ENCODE measurements around the gene OR51G2.
"Not testable (repeated sequence)": the region's sequence is repeated elsewhere in the genome, so short reads cannot be mapped to it uniquely, and the experiment has no call there.

OR51G2 gene
- long read RNA-seq, donor 1 = 0 reads
- long read RNA-seq, donor 2, partial matches to known transcripts = 0 of 1 reads
- long read RNA-seq, donor 2, other reads (novel, unspliced or antisense) = 0 of 1 reads
- long read RNA-seq, donor 3 = 0 reads
- long read RNA-seq, donor 4 = 0 reads
- long read RNA-seq, donor 5 = 0 reads
- long read RNA-seq, donor 6 = 0 reads
- long read RNA-seq, donor 7 = 0 reads
- long read RNA-seq, donor 8 = 0 reads

GRCh38 chr11:4919250-4919649 lies at the start of gene OR51G2:
TSS of gene OR51G2 (minus strand) at chr11:4919350. CDS start at chr11:4915663, 3,687 bp downstream.
- DNase-seq = no peak

GRCh38 chr11:4962816-4963215 lies 43.7 kb upstream of the OR51G2 start:
- no peak for DNase-seq

DNA sequence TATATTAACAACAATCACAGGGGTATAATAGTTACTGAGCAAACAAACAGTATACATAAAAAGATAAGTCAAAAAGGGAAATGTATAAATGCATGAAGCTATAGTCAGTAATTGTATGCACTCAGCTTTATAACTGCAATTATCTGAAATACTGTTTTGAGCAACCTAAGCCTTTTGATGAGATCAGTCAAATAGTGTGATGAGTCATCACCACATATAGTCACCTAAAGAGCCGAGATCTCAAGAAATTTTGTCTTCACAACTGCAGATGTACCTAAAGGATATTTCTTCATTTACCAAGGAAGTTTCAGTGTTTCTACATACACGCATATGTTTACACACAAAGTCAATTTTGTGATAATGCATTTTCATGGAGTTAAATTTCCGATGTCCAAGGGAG lies 41.7 kb upstream of the OR51G2 start:
- DNase-seq = no peak

DNA sequence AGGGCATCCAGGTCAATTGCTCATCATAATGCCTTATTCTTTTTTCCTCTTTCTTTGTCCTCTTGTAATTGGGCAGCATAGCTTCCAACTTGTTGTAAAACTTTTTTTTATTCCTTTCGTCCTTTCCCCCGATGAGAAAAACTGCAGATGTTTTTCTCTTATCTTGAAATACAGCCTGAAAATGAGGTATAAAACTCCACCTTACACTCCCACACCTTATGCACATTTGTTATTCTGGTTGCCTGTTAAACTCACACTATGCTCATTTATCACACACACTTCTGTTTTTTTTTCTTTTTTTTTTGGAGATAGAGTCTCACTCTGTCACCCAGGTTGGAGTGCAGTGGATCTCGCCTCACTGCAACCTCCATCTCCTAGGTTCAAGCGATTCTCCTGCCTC lies 38.2 kb upstream of the OR51G2 start:
- no peak for DNase-seq

GRCh38 chr11:4955613-4956012 lies 36.5 kb upstream of the OR51G2 start, which contains the start of gene OR51A2:
TSS of gene OR51A2 (minus strand) at chr11:4955713. CDS start at chr11:4955713, 0 bp downstream.
- not testable (repeated sequence) for DNase-seq

DNA sequence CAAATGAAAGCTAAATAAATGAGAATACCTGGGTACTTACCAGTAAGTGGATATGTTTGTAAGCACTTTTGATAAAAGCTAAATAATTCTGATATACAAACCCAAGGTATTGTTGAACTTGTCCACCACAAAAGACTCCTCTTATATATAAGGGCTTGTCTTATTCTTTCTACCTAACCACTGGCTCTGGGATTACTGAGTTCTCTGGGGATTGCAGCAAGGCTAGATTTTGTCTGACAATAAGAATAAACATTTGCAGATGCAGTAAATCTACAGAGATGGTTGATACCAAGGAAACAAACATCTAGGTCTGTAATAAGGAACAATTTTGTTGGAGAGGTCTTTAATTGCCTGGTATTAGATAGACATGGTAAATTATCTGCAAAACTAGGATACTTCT lies 28.4 kb upstream of the OR51G2 start, which contains the start of gene OR51A4:
Gene OR51A4, minus strand, starts transcription at position 101 of the 400 bp plus-strand sequence. CDS start 505 bp downstream, outside the sequence.
- DNase-seq = no peak

DNA sequence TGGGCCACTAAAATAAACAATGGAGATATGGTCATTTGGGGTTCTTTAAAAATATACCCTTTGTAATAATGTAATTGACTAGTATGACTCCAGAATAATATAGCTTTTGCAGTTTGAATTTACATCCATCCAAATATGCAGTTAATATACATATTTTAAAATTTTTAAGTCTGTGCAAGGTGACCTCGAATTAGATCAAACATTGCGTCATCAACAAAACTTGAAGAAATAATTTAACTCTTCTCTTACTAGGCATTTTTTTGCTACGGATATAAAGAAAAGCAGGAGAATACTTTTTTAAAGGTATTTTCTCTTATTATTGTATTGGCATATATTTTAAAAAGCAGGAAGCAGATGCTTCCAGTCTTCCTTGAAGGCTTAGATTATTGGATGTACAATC lies 17.6 kb upstream of the OR51G2 start:
- DNase-seq = no peak

- DNase-seq = no peak
Observed at GRCh38 chr11:4932751-4933150, 13.6 kb upstream of the OR51G2 start.

DNA sequence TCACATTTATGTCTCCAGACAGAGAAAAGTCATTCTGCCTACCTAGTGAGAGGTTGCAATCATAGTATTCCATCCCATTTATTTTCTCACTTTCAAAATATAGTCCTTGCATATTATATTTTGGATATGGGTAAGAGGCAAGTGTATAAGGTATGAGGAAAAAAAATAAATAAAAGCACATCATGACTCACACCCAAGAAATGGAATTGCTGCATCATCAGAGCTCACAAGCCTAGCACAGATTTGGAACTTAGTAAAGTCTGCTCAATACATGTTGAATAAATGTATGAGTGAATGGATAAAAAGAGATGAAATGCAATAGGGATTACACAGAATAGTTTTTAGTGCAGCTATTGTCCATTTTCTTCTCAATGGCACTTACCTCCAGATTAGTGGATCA lies 7.5 kb upstream of the OR51G2 start:
- DNase-seq = no peak

- no peak for DNase-seq
Observed at GRCh38 chr11:4924239-4924638, 5.1 kb upstream of the OR51G2 start, which contains the start of gene OR51G1. TSS of gene OR51G1 (minus strand) at chr11:4924339. CDS start at chr11:4924339, 0 bp downstream.

DNA sequence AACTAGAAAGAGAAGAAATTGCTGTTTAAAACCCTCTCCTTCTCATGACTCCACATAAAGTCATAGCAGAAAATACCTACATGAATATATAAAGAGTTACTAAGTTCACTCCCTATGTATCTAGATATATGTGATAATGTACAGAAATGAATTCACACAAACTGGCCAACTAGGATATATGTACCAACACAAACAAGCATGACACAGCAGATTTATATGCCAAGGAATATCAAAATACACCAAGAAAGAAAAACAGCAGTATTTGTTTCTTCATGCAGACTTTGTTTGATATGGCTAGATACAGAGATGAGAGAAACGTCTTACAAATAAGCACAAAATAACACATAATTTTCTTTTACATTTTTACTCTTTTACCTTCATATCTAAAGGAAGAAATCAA lies 3.2 kb upstream of the OR51G2 start:
- DNase-seq = no peak

GRCh38 chr11:4921796-4922195 lies 2.6 kb upstream of the OR51G2 start:
- no peak for DNase-seq

DNA sequence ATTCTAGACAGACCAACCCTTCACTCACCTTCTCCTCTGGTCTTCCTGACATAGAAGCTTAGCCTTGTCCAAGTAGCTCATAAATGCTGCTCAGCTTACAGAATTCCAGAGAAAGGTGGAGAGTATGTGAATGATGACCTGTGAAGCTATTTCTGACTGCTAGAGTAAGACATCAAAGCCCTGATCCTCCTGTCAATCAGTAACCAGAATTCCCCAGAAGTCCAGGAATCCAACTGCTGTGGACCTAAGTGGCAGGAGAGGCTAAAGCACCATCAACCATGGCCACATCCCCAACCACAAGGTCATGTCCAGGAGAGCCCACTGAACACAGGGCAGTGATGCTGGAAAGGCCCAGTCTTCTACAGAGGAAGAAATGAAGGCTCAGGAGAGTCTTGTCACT lies 2.6 kb downstream of the OR51G2 start:
- no peak for DNase-seq

GRCh38 chr11:4903484-4903883 lies 15.7 kb downstream of the OR51G2 start, which contains the start of gene OR51A7:
TSS of gene OR51A7 (plus strand) at chr11:4903783. CDS start at chr11:4907370, 3,587 bp downstream.
- no peak for DNase-seq

GRCh38 chr11:4891996-4892640 lies 27.0 kb downstream of the OR51G2 start:
- DNase-seq = no peak

GRCh38 chr11:4890279-4890678 lies 28.9 kb downstream of the OR51G2 start:
- no peak for DNase-seq

DNA sequence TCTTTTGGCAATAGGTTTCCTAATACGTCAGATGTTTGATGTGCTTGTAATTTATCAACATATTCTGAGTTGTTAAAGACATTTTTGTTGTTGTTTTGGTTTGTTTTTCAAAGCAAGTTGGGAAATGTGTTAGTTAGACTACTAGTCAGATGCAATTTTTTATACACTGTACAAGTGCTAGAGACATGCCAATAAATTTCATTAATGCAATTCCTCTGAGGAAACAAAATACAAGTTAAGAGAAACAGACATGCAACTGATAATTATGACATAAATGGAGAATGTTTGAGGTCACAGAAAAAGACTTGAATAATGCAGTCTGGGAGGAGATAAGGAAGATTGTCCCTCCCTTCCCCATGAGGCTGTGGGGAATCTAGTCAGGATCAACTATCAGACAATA lies 31.6 kb downstream of the OR51G2 start:
- DNase-seq = no peak

GRCh38 chr11:4886186-4886585 lies 33.0 kb downstream of the OR51G2 start:
- no peak for DNase-seq

- DNase-seq = no peak
Observed at GRCh38 chr11:4884361-4884760, 34.8 kb downstream of the OR51G2 start.

DNA sequence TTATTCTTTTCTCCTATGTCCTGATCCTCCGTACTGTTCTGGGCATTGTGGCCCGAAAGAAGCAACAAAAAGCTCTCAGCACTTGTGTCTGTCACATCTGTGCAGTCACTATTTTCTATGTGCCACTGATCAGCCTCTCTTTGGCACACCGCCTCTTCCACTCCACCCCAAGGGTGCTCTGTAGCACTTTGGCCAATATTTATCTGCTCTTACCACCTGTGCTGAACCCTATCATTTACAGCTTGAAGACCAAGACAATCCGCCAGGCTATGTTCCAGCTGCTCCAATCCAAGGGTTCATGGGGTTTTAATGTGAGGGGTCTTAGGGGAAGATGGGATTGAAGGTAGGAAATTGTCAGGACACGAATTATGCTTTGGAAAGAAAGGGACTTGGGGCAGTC lies 36.6 kb downstream of the OR51G2 start:
- DNase-seq = peak; percentile 3

DNA sequence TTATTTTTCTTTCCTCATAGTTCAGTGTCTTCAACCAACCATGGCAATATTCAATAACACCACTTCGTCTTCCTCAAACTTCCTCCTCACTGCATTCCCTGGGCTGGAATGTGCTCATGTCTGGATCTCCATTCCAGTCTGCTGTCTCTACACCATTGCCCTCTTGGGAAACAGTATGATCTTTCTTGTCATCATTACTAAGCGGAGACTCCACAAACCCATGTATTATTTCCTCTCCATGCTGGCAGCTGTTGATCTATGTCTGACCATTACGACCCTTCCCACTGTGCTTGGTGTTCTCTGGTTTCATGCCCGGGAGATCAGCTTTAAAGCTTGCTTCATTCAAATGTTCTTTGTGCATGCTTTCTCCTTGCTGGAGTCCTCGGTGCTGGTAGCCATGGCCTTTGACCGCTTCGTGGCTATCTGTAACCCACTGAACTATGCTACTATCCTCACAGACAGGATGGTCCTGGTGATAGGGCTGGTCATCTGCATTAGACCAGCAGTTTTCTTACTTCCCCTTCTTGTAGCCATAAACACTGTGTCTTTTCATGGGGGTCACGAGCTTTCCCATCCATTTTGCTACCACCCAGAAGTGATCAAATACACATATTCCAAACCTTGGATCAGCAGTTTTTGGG lies 37.2 kb downstream of the OR51G2 start, which contains the start of gene OR51T1:
Gene OR51T1, plus strand, starts transcription at position 41 of the 641 bp plus-strand sequence. Its CDS starts 0 bp downstream, at position 41.
- DNase-seq = peak; percentile 3

DNA sequence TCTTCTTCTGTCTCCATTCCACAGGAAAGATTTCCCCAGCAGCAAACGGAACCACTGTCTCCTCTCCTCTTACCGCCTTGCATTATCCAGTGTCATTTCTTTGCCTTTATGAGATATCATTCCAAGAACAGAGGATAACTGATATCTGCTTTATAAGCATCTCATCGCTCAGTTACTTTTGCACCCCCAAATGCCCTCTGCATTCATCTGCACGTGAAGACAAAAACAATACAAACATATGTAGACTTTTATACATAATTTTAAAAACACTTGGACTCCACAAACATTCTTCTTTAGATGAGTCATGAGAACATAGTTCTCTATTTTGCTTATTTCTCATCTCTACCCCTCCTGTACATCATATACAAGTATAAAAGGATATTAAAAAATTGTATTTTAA lies 38.0 kb downstream of the OR51G2 start:
- DNase-seq = no peak

DNA sequence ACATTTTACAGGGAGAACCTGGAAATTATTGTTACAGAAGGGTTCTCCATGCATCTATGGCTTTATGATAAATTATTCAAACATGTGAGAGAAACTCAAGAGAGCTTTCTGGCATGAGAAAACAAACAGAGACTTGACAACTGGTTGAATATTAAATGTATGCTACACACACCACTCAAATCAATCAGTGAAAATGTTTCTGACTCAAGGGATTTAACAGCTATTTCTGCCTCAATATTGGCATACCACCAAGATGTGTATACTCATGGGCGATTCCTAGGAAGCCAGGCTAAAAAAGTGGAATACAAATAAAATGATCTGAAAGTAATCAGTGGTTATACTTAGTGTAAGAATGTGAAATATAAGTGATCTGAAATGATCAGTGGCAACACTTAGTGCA lies 53.3 kb downstream of the OR51G2 start:
- DNase-seq = no peak
